ENCODE data around the gene ADAMTSL4. TPM values are rescaled to one million over a fixed set of nuclear protein-coding genes. Genes with fewer than 3 reads are reported as not detected.

Gene ADAMTSL4
- total and polyA plus RNA-seq, 9 of the 15 experiments (the other 6 are each of a cell fraction or from before 2014, with no cell fraction given), result 12.7 to 212 (median 35.6) TPM

DNA sequence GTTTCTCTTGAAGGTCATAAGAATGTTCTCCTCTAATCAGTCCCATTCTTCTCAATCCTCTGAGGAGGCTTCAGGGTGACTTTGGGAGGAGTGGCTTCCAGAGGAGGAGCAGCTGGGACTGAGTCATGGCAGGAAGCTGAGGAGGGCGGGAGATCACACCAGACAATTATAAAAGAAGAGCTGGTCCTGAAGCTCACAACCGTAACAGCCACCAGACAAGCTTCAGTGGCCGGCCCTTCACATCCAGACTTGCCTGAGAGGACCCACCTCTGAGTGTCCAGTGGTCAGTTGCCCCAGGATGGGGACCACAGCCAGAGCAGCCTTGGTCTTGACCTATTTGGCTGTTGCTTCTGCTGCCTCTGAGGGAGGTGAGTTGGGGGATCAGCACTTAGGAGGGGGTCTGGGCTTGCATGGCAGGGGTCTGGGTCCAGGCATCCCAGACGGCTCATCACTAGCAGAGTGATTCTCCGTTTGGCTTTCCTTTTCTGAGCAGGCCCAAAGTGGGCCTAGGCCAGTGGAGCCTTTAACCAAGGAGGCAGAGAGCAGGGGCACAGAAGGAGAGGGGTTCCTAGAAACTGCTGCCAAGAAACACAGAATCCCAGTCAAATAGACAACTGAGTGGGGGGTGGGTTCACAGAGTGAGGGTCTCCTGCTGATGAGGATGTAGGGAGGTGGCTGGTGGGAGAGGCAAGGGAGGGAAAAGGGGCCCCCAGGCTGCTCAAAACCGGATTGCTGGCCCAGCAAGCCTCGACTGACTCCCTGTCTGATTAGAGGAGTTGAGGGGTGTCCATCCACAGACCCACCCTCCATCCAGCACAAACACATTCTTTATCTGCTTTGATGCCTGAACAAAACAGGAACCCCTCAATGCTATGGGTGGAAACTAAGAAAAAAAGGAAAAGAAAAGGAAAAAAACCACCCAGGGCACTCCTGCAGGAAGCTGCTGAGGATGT lies 41.0 kb upstream of the ADAMTSL4 start, which contains the start of gene ECM1 (continued):
- TF ChIP-seq, protein P1, sequence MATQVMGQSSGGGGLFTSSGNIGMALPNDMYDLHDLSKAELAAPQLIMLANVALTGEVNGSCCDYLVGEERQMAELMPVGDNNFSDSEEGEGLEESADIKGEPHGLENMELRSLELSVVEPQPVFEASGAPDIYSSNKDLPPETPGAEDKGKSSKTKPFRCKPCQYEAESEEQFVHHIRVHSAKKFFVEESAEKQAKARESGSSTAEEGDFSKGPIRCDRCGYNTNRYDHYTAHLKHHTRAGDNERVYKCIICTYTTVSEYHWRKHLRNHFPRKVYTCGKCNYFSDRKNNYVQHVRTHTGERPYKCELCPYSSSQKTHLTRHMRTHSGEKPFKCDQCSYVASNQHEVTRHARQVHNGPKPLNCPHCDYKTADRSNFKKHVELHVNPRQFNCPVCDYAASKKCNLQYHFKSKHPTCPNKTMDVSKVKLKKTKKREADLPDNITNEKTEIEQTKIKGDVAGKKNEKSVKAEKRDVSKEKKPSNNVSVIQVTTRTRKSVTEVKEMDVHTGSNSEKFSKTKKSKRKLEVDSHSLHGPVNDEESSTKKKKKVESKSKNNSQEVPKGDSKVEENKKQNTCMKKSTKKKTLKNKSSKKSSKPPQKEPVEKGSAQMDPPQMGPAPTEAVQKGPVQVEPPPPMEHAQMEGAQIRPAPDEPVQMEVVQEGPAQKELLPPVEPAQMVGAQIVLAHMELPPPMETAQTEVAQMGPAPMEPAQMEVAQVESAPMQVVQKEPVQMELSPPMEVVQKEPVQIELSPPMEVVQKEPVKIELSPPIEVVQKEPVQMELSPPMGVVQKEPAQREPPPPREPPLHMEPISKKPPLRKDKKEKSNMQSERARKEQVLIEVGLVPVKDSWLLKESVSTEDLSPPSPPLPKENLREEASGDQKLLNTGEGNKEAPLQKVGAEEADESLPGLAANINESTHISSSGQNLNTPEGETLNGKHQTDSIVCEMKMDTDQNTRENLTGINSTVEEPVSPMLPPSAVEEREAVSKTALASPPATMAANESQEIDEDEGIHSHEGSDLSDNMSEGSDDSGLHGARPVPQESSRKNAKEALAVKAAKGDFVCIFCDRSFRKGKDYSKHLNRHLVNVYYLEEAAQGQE (IDR thresholded peaks at IDR 0.05; ENCODE audit: borderline replicate concordance), result no peak
- TF ChIP-seq, protein P1 (CRISPR knock-in tag; IDR thresholded peaks at IDR 0.05; ENCODE audit: low read depth), result peak; percentile 38; the same call in 1 of the 2 replicates
- TF ChIP-seq IRF2 (CRISPR knock-in tag; IDR thresholded peaks at IDR 0.05), result no peak
- TF ChIP-seq TBP (optimal IDR thresholded peaks at IDR 0.05; ENCODE audit: low read depth, low read length), result peak; percentile 60
- TF ChIP-seq, protein P2, sequence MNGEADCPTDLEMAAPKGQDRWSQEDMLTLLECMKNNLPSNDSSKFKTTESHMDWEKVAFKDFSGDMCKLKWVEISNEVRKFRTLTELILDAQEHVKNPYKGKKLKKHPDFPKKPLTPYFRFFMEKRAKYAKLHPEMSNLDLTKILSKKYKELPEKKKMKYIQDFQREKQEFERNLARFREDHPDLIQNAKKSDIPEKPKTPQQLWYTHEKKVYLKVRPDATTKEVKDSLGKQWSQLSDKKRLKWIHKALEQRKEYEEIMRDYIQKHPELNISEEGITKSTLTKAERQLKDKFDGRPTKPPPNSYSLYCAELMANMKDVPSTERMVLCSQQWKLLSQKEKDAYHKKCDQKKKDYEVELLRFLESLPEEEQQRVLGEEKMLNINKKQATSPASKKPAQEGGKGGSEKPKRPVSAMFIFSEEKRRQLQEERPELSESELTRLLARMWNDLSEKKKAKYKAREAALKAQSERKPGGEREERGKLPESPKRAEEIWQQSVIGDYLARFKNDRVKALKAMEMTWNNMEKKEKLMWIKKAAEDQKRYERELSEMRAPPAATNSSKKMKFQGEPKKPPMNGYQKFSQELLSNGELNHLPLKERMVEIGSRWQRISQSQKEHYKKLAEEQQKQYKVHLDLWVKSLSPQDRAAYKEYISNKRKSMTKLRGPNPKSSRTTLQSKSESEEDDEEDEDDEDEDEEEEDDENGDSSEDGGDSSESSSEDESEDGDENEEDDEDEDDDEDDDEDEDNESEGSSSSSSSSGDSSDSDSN (IDR thresholded peaks at IDR 0.05; ENCODE audit: borderline replicate concordance in 1 of 2, low read depth in 2 of 2, low read length in 2 of 2), result peak; percentile 34 to 61; a peak in 1 of 4 replicates
- TF ChIP-seq MCM3 (IDR thresholded peaks at IDR 0.05), result no peak
- TF ChIP-seq GABPB1 (CRISPR knock-in tag; IDR thresholded peaks at IDR 0.05), result no peak
- no peak for TF ChIP-seq ZNF76 (CRISPR knock-in tag; IDR thresholded peaks at IDR 0.05; ENCODE audit: borderline replicate concordance)
- no peak for TF ChIP-seq ZNF224 (CRISPR knock-in tag; IDR thresholded peaks at IDR 0.05)

All from K562 (cell line).